HG03354 (cell line): Measurements from ENCODE around the gene MED28.
"Not testable (repeated sequence)": the region's sequence is repeated elsewhere in the genome, so short reads cannot be mapped to it uniquely, and the experiment has no call there.

Experiments used
- ATAC-seq: cut with Tn5 transposase; IDR thresholded peaks from one replicate; pipeline ENCODE4 v1.9.1; 2021; ENCODE audit warnings: mild to moderate bottlenecking; ENCODE audit not compliant: unreplicated experiment, poor library complexity, severe bottlenecking

MED28 gene, protein sequence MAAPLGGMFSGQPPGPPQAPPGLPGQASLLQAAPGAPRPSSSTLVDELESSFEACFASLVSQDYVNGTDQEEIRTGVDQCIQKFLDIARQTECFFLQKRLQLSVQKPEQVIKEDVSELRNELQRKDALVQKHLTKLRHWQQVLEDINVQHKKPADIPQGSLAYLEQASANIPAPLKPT

DNA sequence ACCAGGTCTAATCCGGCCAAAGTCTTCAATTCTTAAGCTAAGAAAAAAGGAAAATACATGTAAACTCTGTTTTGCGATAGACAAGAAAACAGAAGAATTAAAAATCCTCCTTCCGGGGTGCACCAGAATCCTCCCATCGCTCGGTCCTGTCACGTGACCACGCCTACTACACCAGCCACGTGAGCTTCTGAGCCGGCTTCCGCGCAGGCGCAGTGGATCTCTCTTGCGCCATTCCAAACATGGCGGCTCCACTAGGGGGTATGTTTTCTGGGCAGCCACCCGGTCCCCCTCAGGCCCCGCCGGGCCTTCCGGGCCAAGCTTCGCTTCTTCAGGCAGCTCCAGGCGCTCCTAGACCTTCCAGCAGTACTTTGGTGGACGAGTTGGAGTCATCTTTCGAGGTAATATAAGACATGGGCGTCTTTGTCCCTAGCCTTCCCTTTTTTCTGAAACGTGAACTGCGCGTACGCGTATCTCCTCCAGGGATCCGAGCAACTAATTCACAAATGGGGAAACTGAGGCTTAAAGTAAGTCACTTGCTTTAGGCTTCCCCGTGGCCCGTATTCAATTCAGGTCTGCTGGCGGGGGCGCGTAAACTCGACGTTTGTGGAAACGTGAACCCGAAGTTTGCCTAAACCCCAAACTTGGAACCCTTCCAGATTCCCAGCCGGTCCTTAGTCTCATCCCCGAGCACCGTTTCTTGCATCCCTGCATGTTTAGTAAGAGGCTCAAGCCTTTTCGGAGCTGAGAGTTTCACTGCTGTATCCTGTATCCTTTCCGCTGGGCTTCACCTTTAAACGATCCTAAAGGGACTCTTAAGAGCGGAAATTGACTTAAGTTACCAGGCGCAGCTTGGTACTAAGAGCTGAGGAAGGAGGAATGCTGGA lies at the start of gene MED28:
Gene MED28 (plus strand): TSS at position 226 of the 884 bp plus-strand sequence. CDS start 14 bp downstream, at position 240.
- peak; percentile 95 for ATAC-seq

DNA sequence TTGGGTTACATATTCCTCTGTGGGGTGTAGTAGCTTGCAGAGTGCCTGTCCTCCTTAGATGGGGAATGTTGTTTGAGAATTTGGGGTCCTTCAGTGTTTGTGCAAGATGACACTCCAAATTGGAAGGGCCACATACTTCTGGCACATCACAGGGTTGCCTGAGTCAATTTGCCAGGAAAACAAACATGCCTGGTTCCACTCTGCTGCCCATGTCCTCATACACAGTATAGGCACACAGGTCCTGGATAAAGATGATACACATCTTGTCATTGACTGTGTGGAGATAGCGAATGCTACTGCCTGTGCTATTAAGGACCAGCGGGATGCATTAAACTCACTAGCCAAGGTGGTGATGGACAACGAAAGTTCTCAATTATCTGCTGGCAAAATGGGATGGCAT lies 48.6 kb upstream of the MED28 start:
- ATAC-seq, result no peak

DNA sequence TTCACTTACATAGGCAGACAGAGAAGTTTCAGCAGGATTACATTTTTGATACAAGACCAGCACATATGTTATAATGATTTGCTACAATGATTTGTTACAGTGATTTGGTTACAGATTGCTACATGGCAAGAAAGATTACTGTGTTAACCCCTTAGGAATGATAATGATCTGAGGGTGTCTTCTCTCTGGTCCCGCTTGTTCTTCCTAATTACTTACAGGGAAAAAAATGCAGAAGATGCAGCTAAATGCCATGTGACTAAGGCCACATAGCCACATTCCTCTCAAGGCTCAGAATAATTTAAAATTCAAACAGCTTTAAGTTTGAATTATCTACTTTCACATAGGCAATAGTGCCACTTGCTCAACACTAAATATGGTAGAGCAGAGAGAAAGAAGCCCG lies 47.2 kb upstream of the MED28 start:
- no peak for ATAC-seq

DNA sequence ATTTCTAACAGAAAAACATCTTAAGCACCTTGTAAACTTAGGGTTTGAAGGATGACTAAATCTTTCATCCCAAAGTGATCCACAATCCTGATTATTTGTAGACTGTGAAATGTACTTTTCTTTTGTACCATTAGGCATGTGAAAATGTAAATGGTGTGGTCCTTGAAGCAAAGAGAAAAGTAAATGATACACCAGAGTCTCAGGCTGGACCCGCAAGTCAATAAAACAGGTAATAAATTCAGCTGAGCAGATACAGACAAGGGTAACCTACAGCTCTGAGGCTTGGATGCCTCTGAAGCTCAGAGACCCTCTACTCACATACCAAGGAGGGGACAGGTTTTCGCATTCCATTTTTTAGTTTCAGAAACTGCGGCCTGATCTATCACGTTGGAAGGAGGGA lies 40.2 kb upstream of the MED28 start:
- ATAC-seq, result no peak

DNA sequence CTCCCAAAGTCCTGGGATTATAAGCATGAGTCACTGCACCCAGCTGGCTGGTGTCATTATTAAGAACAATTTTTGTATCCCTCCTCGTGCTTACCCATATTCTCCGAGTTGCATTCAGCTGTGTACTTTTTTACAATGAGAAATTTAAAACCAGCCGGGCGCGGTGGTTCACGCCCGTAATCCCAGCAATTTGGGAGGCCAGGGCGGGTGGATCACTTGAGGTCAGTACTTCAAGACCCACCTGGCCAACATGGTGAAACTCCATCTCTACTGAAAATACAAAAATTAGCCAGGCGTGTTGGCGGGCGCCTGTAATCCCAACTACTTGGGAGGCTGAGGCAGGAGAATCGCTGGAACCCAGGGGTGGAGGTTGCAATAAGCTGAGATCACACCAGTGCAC lies 39.3 kb upstream of the MED28 start:
- not testable (repeated sequence) for ATAC-seq

DNA sequence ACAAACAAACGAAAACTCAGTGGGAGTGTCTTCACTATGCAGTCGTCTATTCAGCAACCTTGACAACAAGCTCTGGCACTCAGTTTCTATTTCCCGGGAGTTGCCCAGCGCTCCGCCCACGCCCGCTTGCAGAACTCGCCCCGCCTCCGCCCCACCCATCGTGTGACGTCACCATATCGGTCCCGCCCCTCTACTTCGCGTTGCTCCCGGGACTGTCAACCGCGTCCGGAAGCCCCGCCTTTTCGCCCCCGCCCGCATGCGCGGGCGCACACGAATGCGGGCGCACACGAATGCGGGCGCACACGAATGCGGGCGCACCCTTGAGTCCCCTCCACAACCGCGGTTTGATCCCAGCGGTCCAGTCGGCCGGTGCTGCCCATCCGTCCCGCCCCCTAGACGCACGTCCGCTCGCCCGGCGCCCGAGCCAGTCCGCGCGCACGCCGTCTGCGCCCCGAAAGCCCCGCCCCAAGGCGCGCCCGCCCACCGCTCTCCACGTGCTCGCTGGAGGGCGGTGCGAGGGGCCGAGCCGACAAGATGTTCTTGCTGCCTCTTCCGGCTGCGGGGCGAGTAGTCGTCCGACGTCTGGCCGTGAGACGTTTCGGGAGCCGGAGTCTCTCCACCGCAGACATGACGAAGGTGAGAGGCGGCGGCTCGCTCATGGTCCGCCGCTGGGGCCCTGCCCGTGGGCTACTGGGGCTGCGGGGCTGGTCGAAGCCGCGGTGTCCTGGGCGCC lies 37.3 kb upstream of the MED28 start, which contains the start of gene LAP3:
Gene LAP3 (plus strand): TSS at position 267 of the 733 bp plus-strand sequence. CDS start 268 bp downstream, at position 535.
- ATAC-seq, result peak; percentile 86

DNA sequence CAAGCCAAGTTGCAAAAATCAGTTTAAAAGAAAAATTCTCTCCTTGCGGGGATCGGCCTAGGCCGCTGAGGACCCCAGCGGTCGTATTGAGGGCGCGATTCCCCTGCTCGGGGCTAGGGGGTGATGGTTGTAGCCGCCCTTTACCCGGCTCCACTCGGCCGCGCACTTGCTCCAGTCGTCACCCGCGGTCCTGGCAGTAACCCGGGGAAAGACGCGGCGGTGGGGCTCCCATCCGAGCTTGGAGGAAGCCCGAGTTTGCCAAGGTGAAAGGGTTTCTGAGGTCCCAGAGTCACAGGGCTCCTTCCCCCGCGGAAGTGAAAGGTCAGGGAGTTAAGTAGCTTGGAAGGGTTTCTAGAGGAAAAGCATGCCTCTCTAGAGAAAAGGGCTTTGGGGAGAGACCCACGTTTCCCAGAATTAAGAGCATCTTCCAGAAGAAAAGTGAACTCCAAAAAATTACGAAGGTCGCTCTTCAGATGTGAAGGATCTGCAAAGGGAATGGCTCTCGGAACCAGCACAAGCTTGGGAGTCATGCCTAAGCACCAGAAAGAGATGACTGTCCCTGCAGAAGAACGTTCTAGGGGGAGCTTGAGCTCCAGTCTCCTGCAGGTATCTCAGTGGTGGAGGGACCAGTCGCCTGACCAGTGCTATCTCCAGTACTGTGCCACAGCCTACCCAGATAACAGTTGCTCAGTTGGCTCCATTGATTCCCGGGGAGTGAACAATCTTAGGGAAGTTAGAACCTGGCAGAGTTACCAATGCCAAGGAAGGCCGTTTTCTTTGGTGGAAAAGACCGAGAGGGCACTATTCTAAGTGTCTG lies 36.6 kb upstream of the MED28 start:
- peak; percentile 22 for ATAC-seq

DNA sequence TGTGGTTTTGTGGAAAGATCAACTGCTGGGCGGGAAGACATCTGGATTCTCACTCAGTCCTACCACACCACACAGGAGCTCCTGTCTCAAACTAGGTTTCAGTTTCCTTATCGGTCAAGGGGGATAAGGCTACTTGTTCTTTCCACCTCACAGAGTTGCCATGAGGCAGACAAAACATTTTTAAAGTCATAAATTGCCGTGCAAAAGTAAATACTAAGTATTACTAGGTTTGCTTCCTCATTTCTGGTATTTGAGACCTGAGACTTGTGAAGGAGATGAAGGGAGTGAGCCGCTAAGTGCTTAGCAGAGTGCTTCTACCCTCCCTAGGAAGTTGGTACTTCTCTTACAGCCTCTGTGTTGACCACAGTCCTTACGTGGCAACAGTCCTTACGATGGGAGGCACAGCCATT lies 36.0 kb upstream of the MED28 start:
- peak; percentile 33 for ATAC-seq

DNA sequence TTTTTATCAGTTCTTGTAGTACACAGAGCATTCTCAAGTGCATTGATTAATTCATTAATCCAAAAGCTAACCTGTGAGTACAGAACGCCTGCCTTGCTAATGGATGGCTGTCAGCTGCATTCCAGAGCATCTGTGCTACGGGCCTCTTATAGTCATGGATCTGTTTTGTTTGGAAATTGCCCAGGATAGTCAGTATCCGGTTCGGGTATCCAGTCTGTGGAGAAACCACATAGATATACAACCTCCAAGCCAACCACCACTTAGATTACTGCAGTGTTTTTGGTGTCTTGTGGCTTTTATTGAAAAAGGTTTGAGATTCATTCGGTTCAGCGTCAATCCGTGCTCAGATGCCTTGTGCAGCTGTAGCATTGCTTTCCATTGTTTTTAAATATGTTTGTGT lies 33.5 kb upstream of the MED28 start:
- no peak for ATAC-seq

DNA sequence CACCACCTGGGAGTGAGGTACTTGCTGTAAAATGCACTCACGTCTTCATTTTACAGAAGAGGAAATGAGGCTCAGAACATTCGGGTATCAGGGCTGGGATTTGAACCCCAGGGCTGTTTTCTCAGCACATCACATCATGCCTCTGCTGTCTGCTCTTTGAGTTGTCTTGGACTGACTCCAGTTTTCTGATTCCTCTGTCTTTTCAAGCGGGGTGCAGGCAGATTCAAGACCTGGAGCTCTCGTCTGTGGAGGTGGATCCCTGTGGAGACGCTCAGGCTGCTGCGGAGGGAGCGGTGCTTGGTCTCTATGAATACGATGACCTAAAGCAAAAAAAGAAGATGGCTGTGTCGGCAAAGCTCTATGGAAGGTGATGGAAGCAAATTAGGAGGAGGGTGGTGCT lies 31.2 kb upstream of the MED28 start:
- no peak for ATAC-seq

DNA sequence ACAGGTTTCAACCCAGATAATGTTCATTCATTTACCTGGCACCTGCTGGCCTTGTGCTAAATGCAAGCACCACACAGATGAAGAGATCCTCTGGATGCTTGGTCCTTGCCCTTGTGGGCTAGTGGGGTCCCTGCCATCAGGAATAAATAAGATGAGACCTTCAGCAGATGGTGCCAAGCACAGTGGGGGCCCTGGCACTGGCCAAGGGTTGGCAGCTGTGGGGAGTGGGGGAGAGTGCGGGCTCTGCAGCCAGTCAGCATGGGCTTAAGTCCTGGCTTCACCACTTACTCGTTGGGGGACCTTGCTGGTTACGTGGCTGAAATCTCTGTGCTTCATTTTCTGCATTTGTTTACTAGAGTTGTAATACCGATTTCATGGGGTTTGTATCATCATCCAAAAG lies 30.5 kb upstream of the MED28 start:
- ATAC-seq, result no peak

DNA sequence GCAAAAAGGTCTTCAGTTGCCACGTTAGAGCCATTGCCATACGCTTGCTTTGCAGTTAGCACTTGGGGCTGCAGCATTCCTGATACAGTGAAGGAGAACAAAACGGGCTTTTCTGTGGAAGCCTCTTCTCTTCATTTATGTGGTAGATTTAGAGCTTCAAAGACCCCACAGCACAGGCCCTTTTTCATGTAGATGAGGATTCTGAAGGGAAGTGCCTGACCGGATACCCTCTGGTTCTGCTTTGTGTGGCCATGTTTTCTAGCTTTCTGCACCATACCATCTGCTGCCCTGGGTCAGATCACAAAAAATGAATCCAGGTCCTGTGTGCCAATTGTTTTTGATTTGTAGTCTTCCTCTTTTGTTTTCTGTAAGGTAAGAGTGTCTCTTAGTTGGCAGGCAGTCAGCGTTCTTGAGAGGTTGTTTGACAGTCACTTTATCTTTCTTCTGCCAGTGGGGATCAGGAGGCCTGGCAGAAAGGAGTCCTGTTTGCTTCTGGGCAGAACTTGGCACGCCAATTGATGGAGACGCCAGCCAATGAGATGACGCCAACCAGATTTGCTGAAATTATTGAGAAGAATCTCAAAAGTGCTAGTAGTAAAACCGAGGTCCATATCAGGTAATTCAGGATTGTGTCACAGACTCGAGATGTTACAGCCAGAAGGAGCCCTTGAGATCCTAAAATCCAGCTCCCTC lies 29.8 kb upstream of the MED28 start:
- no peak for ATAC-seq

DNA sequence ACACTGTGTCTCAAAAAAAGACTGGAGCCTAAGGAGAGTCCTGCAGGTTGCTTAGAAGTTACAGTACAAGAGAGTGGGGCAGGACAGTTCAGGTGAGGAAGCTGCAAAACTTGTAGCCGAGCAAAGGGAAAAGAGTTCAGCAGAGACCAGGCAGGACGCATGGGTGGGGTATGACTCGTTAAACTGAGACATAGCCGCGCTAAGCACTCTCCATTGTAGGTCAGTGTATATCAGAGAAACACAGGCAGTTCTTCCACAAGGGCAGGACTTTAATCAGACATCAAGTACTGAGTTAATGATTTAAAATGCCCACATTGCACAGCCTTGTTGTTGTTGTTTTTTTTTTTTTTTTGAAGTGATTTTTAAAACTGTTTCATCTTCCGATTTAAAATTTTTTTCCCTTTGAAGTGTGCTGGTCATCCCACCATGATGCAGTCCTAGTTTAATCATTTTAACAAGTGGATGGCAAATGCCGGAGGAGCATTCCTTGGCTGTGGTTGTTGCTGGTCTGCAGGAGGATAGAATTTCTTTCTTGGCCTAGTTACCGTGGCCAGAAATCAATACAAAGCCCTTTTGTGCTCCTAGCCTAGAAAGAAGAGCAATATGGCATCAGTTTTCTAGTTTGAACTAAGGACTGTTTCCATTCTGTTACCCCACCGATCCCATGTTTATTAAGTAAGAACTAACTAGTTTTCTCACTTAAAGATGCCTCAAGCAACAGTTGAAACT lies 27.2 kb upstream of the MED28 start:
- ATAC-seq, result no peak

DNA sequence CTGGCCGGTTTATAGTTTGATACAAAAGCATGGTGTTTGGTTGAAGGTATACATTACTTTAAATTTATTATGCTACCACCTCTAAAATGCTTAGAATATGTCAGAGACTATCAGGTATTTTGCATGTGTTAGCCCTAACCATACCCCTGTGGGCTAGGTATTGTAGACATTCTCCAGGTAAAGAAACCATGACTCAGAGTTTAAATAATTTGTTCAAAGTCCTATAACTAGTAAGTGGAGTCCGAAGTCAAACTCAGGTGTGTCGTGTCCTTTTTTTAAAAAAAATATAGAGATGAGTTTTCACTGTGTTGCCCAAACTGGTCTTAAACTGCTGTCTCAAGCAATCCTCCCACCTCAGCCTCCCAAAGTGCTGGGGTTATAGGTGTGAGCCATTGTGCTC lies 25.1 kb upstream of the MED28 start:
- ATAC-seq, result no peak

DNA sequence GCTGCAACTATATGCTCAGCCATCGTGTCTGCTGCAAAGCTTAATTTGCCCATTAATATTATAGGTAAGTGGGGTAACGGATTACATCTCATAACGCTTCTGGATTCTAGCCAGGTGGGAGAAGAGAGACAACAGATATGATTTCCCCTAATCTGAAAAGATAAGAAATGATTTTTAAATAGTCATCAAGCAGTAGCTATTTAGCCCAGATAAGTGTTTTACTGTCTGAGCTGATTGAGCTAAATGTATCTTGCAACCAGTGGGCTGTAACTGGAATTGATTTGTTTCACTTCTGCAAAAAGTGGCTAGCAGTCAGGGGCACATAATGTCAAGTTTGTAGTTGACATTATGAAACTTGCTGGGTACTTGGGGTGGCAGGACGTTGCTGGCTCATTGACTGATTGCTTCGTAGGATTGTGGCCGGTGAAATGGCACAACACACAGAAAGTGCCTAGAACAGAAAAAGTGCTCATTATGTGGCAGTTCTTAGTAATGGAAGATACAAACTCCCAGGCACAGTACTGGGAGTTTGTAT lies 18.9 kb upstream of the MED28 start:
- peak; percentile 83 for ATAC-seq

DNA sequence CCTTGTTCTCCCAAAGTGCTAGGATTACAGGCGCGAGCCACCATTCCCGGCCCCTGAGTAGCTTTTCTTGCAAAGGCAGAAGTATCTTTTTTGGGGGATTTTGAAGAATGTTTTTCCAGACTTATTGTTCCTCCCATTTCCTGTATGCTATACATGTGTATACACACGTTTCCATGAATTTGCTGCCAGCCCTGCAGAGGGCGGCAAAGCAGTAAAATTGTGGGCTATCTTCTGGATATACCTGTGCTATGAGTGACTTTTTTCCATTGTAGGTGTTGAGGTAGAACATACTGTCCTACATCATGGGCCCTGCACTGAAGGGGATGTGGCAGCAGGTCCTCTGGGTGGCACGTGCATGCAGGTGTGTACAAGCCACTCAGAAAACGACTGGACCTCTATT lies 16.9 kb upstream of the MED28 start:
- no peak for ATAC-seq

DNA sequence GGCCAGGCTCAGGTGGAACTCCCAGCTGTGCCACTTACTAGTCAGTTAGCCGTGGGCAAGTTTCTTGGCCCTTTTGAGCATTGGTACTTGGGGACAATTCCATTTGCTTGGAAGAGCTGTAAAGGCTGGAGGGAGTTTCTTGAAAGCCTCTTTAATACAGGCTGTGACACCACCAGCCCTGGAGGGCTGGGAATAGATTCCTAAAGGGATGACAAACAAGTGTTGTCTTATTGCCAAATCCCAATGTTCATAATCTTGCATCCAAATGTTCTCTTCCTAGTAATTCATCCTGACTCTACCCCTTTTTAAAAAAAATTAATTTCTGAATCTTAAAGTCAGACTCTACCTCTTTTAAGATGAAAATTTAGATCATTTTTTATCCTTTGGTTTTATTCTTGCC lies 14.6 kb upstream of the MED28 start:
- no peak for ATAC-seq

DNA sequence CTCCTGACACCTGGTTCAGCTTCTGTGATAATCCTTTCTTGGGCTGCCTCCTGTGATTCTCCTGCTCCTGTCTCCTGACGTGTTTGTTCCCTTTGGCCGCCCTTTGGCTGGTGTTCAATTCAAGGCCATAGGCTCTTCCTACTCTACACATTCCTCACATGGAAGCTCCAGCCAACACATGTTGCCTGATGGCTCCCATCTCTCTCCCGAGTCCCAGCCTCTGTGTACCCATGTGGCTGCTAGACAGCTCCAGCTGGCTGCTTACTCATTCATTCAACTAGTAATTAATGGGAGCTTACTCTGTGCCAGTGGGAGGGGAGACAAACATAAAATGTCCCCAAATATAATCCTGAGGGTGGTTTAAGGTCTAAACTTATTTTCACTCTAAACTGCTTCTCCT lies 9.2 kb upstream of the MED28 start:
- ATAC-seq, result no peak
